GM18858 (cell line): ENCODE measurements around the gene MYL11.
"Not testable (repeated sequence)": the region's sequence is repeated elsewhere in the genome, so short reads cannot be mapped to it uniquely, and the experiment has no call there.

Experiments used
- ATAC-seq: cut with Tn5 transposase; IDR thresholded peaks from one replicate; pipeline ENCODE4 v1.9.1; 2021; ENCODE audit not compliant: unreplicated experiment

The MYL11 gene

GRCh38 chr16:30395155-30395991 is 20.8 kb downstream of the MYL11 start, which contains the start of gene ZNF48:
TSS of gene ZNF48 (plus strand) at chr16:30395420. CDS start at chr16:30395795, 375 bp downstream.
- ATAC-seq, result peak; percentile 60

- no peak for ATAC-seq
Observed at GRCh38 chr16:30395992-30396585, 21.5 kb downstream of the MYL11 start.

GRCh38 chr16:30396627-30397026 is 22.0 kb downstream of the MYL11 start:
- ATAC-seq, result not testable (repeated sequence)

GRCh38 chr16:30397056-30397455 is 22.5 kb downstream of the MYL11 start:
- no peak for ATAC-seq

- no peak for ATAC-seq
Observed at GRCh38 chr16:30397776-30398660, 23.4 kb downstream of the MYL11 start.

- no peak for ATAC-seq
Observed at GRCh38 chr16:30398661-30399434, 24.2 kb downstream of the MYL11 start.

- ATAC-seq, result no peak
Observed at GRCh38 chr16:30399435-30400186, 25.0 kb downstream of the MYL11 start.

GRCh38 chr16:30401768-30402425 is 27.3 kb downstream of the MYL11 start:
- ATAC-seq, result no peak

- ATAC-seq, result no peak
Observed at GRCh38 chr16:30406795-30407101, 32.1 kb downstream of the MYL11 start.

- ATAC-seq, result peak; percentile 71
Observed at GRCh38 chr16:30407102-30407803, 32.7 kb downstream of the MYL11 start, which contains the start of gene ZNF771. TSS of gene ZNF771 (plus strand) at chr16:30407606. CDS start at chr16:30408054, 448 bp downstream.

- no peak for ATAC-seq
Observed at GRCh38 chr16:30407804-30408534, 33.4 kb downstream of the MYL11 start.

GRCh38 chr16:30409125-30410060 is 34.8 kb downstream of the MYL11 start:
- no peak for ATAC-seq

- ATAC-seq, result no peak
Observed at GRCh38 chr16:30413112-30413806, 38.7 kb downstream of the MYL11 start.

- no peak for ATAC-seq
Observed at GRCh38 chr16:30414159-30414558, 39.6 kb downstream of the MYL11 start.

- ATAC-seq, result no peak
Observed at GRCh38 chr16:30416047-30416603, 41.5 kb downstream of the MYL11 start.
